Keratinocyte (primary cell): ENCODE results near the gene MYO7B. TPM values are rescaled to one million over a fixed set of nuclear protein-coding genes. Genes with fewer than 3 reads are reported as not detected.

Source experiments
- DNase-seq: peaks from one replicate; pipeline ENCODE4 v3.0.0-alpha.2; 2011; ENCODE audit warnings: low read depth, missing footprints, low spot score
- FAIRE-seq: peaks from 2 replicates; lab custom pipeline; 2011; peaks lifted over from hg19 to GRCh38; lab: Jason Lieb, UNC
- H2AFZ ChIP-seq: 2 replicates; pipeline ENCODE4 v1.6.0; 2012; ENCODE audit warnings: low read length, control low read depth, inconsistent platforms; ENCODE audit not compliant: control insufficient read depth
- H3K27ac ChIP-seq: 2 replicates; pipeline ENCODE4 v1.5.1; 2011; ENCODE audit warnings: low read length; ENCODE audit not compliant: control insufficient read depth, insufficient read depth
- H3K27me3 ChIP-seq: 3 replicates; pipeline ENCODE4 v1.6.0; 2011; ENCODE audit warnings: low read length; ENCODE audit not compliant: control insufficient read depth, insufficient read depth; ENCODE audit errors: extremely low read depth
- H3K36me3 ChIP-seq, 2 experiments: 2 replicates in 1 of 2; 3 replicates in 1 of 2; pipeline ENCODE4 v1.5.1; 2011; ENCODE audit warnings: low read length in 2 of 2, mild to moderate bottlenecking in 1 of 2; ENCODE audit not compliant: control insufficient read depth in 2 of 2, insufficient read depth in 2 of 2; ENCODE audit errors: extremely low read depth in 1 of 2
- H3K4me1 ChIP-seq: 3 replicates; pipeline ENCODE4 v1.5.1; 2011; ENCODE audit warnings: low read length; ENCODE audit not compliant: control insufficient read depth, insufficient read depth; ENCODE audit errors: extremely low read depth
- H3K4me2 ChIP-seq: 3 replicates; pipeline ENCODE4 v1.6.0; 2011; ENCODE audit warnings: low read depth, low read length; ENCODE audit not compliant: control insufficient read depth, insufficient read depth; ENCODE audit errors: extremely low read depth
- H3K4me3 ChIP-seq, 3 experiments: fragments of 200-600 bp in 1 of 3; sonication (generic) in 1 of 3; 2 replicates in 2 of 3; 3 replicates in 1 of 3; pipeline ENCODE4 v1.5.1; 2011 to 2016; ENCODE audit warnings: low read length in 3 of 3, mild to moderate bottlenecking in 3 of 3, control low read depth in 2 of 3, inconsistent platforms in 1 of 3, low read depth in 1 of 3, mixed read lengths in 1 of 3, mixed run types in 1 of 3, moderate library complexity in 1 of 3; ENCODE audit not compliant: control insufficient read depth in 2 of 3, insufficient read depth in 2 of 3; ENCODE audit errors: extremely low read depth in 1 of 3
- H3K79me2 ChIP-seq: 2 replicates; pipeline ENCODE4 v1.6.0; 2012; ENCODE audit warnings: low read length; ENCODE audit not compliant: control insufficient read depth, insufficient read depth
- H3K9ac ChIP-seq: 3 replicates; pipeline ENCODE4 v1.6.0; 2011; ENCODE audit warnings: low read length; ENCODE audit not compliant: control insufficient read depth, insufficient read depth; ENCODE audit errors: extremely low read depth
- H3K9me1 ChIP-seq: 3 replicates; pipeline ENCODE4 v1.6.0; 2011; ENCODE audit warnings: low read length; ENCODE audit not compliant: control insufficient read depth, insufficient read depth; ENCODE audit errors: extremely low read depth
- H3K9me3 ChIP-seq: 2 replicates; pipeline ENCODE4 v1.5.1; 2012; ENCODE audit warnings: low read depth, low read length; ENCODE audit not compliant: control insufficient read depth
- H4K20me1 ChIP-seq: 3 replicates; pipeline ENCODE4 v1.6.0; 2011; ENCODE audit warnings: low read length; ENCODE audit not compliant: control insufficient read depth, insufficient read depth; ENCODE audit errors: extremely low read depth
- EZH2 ChIP-seq: IDR thresholded peaks from one replicate; pipeline ENCODE4 v1.6.1; 2012; ENCODE audit warnings: inconsistent platforms, mild to moderate bottlenecking, low read length, moderate library complexity
- dilution Hi-C: fragments of 300-500 bp; cut with MboI; formaldehyde crosslinking; loops from one replicate; pipeline ENCODE4 v1.7.0; 2020; ENCODE audit warnings: low sequenced_read_pairs; ENCODE audit not compliant: extremely low pct_ligation_motif_present
- polyA plus RNA-seq, 5 experiments: library from polyadenylated mRNA; depleted of rRNA in 3 of 5; stranded (reverse) in 3 of 5; stranded (forward) in 1 of 5; unstranded in 1 of 5; fragments of >200 nt; gene quantifications; 1 replicate in 1 of 5; 2 replicates in 3 of 5; 3 replicates in 1 of 5; pipeline versions ENCODE4 v1.2.1 to v1.2.3, GENCODE V29; 2011 to 2012; ENCODE audit warnings: missing spikeins in 2 of 5, low read depth in 1 of 5, low replicate concordance in 1 of 5
- TF ChIP-seq, protein P1 (sequence below), 3 experiments: IDR thresholded peaks in 1 of 3; conservative IDR thresholded peaks in 1 of 3; optimal IDR thresholded peaks in 1 of 3; 2 replicates in 2 of 3; 3 replicates in 1 of 3; pipeline versions ENCODE3 to v1.5.1; 2011; ENCODE audit warnings: low read length in 3 of 3, mild to moderate bottlenecking in 3 of 3, moderate library complexity in 2 of 3, control low read depth in 1 of 3, inconsistent platforms in 1 of 3; ENCODE audit not compliant: insufficient read depth in 2 of 3; ENCODE audit errors: extremely low read depth in 1 of 3

Gene MYO7B
- polyA plus RNA-seq, 1 donor (not counting 4 experiments of a cell fraction or from before 2014, with no cell fraction given): not detected

DNA sequence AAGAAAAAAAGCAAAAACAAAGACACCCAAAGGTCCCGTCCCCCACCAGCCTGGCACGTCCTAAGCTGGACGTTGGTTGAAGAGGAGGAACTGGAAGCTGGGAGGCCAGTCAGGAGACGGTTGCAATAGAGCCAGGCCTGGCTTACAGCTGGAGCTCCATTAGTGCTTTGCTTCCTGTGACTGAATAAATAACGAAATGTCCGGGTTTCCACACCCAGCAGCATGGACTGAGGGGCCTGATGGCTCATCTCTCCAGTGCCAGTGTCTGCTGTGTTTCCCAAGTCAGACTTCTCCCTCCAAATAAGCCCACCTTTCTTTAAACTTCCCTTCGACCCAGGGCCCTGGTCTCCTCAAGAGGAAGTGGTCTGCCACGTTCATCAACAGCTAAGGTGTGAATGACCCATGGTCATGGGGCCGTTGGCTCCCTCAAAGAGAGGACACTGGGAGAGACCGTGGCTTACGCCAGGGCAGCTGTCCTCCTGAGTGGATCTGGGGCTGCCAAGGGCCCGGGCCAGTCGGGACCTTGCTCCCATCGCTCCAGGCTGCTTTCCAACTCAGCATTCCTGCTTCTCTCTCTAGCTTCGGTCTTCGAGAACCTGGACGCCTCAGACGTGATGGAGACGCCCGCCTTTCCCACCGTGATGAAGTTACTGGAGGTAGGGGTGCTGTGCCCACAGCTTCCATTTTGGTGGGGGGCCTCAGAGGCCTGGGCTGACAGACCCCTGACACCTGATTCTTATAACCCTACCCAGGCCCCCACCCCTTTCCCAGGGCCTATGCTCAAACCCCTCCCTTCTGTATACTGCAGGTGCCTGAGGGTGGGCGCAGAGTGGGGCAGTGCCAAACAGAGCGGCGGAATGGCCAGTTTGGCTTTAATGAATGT is 44.9 kb downstream of the MYO7B start:
- no peaks in the 10 kb centered on the region for H3K9me3 ChIP-seq
- H3K27ac ChIP-seq: no peak overlapping the region
- no peaks in the 10 kb centered on the region for H3K36me3 ChIP-seq
- H3K9ac ChIP-seq: no peak overlapping the region
- no peaks in the 10 kb centered on the region for H3K9me1 ChIP-seq
- FAIRE-seq (no peak), DNase-seq (no peak)
- TF ChIP-seq EZH2: no peak
- TF ChIP-seq, protein P1, sequence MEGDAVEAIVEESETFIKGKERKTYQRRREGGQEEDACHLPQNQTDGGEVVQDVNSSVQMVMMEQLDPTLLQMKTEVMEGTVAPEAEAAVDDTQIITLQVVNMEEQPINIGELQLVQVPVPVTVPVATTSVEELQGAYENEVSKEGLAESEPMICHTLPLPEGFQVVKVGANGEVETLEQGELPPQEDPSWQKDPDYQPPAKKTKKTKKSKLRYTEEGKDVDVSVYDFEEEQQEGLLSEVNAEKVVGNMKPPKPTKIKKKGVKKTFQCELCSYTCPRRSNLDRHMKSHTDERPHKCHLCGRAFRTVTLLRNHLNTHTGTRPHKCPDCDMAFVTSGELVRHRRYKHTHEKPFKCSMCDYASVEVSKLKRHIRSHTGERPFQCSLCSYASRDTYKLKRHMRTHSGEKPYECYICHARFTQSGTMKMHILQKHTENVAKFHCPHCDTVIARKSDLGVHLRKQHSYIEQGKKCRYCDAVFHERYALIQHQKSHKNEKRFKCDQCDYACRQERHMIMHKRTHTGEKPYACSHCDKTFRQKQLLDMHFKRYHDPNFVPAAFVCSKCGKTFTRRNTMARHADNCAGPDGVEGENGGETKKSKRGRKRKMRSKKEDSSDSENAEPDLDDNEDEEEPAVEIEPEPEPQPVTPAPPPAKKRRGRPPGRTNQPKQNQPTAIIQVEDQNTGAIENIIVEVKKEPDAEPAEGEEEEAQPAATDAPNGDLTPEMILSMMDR (optimal IDR thresholded peaks at IDR 0.05 in 1 of 3, IDR thresholded peaks at IDR 0.05 in 1 of 3, conservative IDR thresholded peaks at IDR 0.05 in 1 of 3; ENCODE audit: extremely low read depth in 1 of 3, insufficient read depth in 2 of 3, low read length in 3 of 3): no peak
- no peaks in the 10 kb centered on the region for H4K20me1 ChIP-seq
- H3K27me3 ChIP-seq: no peaks in the 10 kb centered on the region
- dilution Hi-C loops: loop anchor here (25.0 kb wide), 1 partner anchor 107 kb away; the partner anchor contains the start of gene LIMS2
- H3K4me1 ChIP-seq: peaks cover 9% of the 10 kb centered on the region
- H3K4me3 ChIP-seq: no peak overlapping the region
- no peaks in the 10 kb centered on the region for H3K79me2 ChIP-seq
- H3K4me2 ChIP-seq: no peak overlapping the region
- H2AFZ ChIP-seq: no peak overlapping the region

DNA sequence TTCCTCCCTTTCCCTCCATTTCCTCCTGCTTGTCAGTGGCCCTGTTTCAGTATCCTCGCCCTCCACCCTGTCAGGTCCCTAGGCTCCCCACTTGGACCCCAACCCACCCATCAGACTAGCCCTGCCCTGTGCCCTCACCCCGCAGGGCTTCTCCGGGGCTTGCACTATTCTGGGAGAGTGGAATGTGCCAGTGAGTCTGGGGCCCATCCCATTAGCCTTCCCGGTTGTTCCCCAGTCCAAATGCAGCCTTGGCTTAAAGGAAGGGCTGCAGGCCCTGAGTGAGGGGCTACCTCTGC is 45.5 kb downstream of the MYO7B start:
- TF ChIP-seq, protein P1 (optimal IDR thresholded peaks at IDR 0.05 in 1 of 3, IDR thresholded peaks at IDR 0.05 in 1 of 3, conservative IDR thresholded peaks at IDR 0.05 in 1 of 3; ENCODE audit: extremely low read depth in 1 of 3, insufficient read depth in 2 of 3, low read length in 3 of 3): no peak
- TF ChIP-seq EZH2: no peak
- dilution Hi-C loops: loop anchor here (25.0 kb wide), 1 partner anchor 106 kb away; the partner anchor contains the start of gene LIMS2

More for the DNA sequence above, 45.5 kb downstream of the MYO7B start:
- Histone ChIP-seq H3K4me2 (no peak overlapping the region), H3K9ac (no peak overlapping the region), H3K79me2 (no peaks in the 10 kb centered on the region), H3K4me1 (peaks cover 9% of the 10 kb centered on the region), H3K36me3 (no peaks in the 10 kb centered on the region), H3K9me3 (no peaks in the 10 kb centered on the region), H3K9me1 (no peaks in the 10 kb centered on the region), H4K20me1 (no peaks in the 10 kb centered on the region), H3K27ac (no peak overlapping the region), H3K27me3 (no peaks in the 10 kb centered on the region), H2AFZ (no peak overlapping the region), H3K4me3 (no peak overlapping the region)
- FAIRE-seq (no peak), DNase-seq (no peak)
